Right lobe of liver (tissue), 6 donors: Measurements from ENCODE around the gene PSMB9. TPM values are rescaled to one million over a fixed set of nuclear protein-coding genes. Genes with fewer than 3 reads are reported as not detected.

Experiments
- ATAC-seq, 4 donors: fragments of 200-7000 bp; cut with Tn5 transposase; one replicate each; pipeline ENCODE4 v1.9.1; 2020; ENCODE audit warnings: mild to moderate bottlenecking in 4 of 4, moderate library complexity in 4 of 4
- DNase-seq, 3 donors: peaks; one replicate each; pipeline ENCODE4 v3.0.0-alpha.2; 2020
- H3K27ac ChIP-seq, 3 donors: fragments of 200-600 bp; one replicate each; pipeline ENCODE4 v1.8.0; 2022
- H3K27me3 ChIP-seq, 2 donors: fragments of 200-600 bp; one replicate each; pipeline ENCODE4 v1.8.0; 2022
- H3K36me3 ChIP-seq, 4 donors: fragments of 200-600 bp; sonication (generic) in 1 of 4; one replicate each; pipeline versions ENCODE4 v1.5.1 to v1.8.0; 2017 to 2022; ENCODE audit warnings: control low read depth in 1 of 4
- H3K4me1 ChIP-seq, 4 donors: fragments of 200-600 bp; sonication (generic) in 1 of 4; one replicate each; pipeline versions ENCODE4 v1.5.1 to v1.8.0; 2017 to 2022; ENCODE audit warnings: control low read depth in 1 of 4
- H3K4me3 ChIP-seq, 3 donors: fragments of 200-600 bp; one replicate each; pipeline ENCODE4 v1.8.0; 2022
- H3K9me3 ChIP-seq, 4 donors: fragments of 200-600 bp; sonication (generic) in 1 of 4; one replicate each; pipeline versions ENCODE4 v1.5.1 to v1.8.0; 2017 to 2022; ENCODE audit warnings: control low read depth in 1 of 4
- CTCF ChIP-seq, 4 donors: fragments of 200-600 bp in 3 of 4; fragments of 450-650 bp in 1 of 4; IDR thresholded peaks; one replicate each; pipeline versions ENCODE4 v1.5.1 to v1.8.0; 2016 to 2022; ENCODE audit warnings: antibody characterized with exemption in 4 of 4, mild to moderate bottlenecking in 2 of 4
- POLR2A ChIP-seq: fragments of 450-650 bp; IDR thresholded peaks from one replicate; pipeline ENCODE4 v1.6.1; 2017; ENCODE audit warnings: antibody characterized with exemption, mild to moderate bottlenecking
- WGBS: methylation state at CpG from one replicate; pipeline ENCODE4 v1.1.6; 2018; ENCODE audit warnings: low coverage, low lambda C conversion rate; ENCODE audit not compliant: insufficient coverage; ENCODE audit errors: missing lambda C conversion rate; 5-methylcytosine and 5-hydroxymethylcytosine counted together
- intact Hi-C, 2 donors: fragments of 100-400 bp; cut with DNase I; formaldehyde crosslinking; loops; one replicate each; pipeline versions ENCODE4 v1.11.2 to v1.14.1; 2022
- total RNA-seq, 6 experiments: library from RNA; depleted of rRNA in 2 of 6; stranded (reverse); fragments of >200 nt in 2 of 6; fragmentation: NEBNext Ultra II Directional in 3 of 6; extraction: Animal tissue kit (Norgen Biotek cat#: 25700) in 3 of 6; gene quantifications; one replicate each; pipeline versions ENCODE4 v1.1.0 to v1.2.4, GENCODE V29; 2016 to 2023
- donor health status: DM: no; HTN: yes; CAD: no.
- donor health status: DM: no; HTN: no; CAD: no.
- donor health status: DM: no; HTN: no; CAD: no.
- donor health status: DM: no; HTN: yes; CAD: no.
- donor health status: DM: no; HTN: yes; CAD: no.

Gene PSMB9
- total RNA-seq, 6 experiments from 2014 or later: 7.1 to 33.2 (median 18.0) TPM

DNA sequence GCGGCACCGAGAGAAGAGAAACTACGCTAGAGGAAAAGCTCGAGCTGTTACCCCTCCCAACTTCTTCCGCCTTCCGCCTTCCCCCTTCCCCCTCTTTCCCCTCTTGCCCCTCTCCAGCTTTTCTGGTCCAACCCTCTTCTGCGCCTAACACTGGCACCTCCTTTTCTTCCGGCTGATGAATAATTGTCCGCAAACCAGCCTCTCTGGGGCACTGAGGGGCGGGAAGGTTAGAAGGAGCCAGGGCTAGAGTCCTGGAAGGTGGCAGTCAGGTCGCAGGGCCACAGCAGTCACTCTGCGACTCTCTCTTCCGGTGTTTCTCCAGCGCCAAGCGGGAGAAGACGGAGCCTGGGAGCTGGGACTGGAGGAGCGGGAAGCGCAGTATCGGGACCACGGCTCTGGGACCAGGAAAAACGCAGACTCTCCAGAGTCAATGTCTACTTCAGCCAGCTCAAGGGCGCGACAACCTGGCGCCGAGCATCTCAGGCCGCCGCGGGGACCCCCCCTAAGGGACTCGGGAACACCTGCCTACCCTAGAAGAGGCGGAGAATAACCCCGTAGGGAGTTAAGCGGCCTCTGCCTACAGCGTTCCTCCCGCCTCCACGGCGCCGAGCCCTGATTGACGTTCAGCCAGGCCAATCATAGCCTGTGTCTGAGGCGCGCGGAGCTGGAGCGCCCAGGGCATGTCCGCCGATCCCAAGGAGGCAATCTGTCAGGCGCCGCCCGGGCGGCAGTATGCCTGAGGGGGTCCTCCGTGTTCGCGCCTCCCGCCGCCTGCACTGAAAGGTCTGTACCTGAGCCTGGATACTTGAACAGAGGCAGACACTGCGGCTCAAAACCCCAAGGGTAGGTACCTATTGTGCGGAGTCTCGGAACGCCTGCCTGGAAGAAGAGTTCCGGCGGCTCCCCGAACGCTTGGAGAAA lies 40.4 kb downstream of the PSMB9 start:
- no peaks in the 10 kb centered on the region for H3K9me3 ChIP-seq
- peak; percentile 76 for TF ChIP-seq POLR2A
- TF ChIP-seq CTCF (IDR thresholded peaks at IDR 0.05): no peak
- no peaks in the 10 kb centered on the region for H3K27me3 ChIP-seq
- H3K27ac ChIP-seq: peak overlapping the region; percentile 69 to 88 (median 86)
- H3K36me3 ChIP-seq: no peaks in the 10 kb centered on the region
- H3K4me3 ChIP-seq: peak overlapping the region; percentile 69 to 84 (median 75)
- intact Hi-C loops: no loop called here
- peaks cover 0 to 6% (median 2%) of the 10 kb centered on the region in 4 donors for H3K4me1 ChIP-seq
- 0% methylated on average over 27 of the region's 61 CpGs for WGBS
- ATAC-seq (peak; percentile 100), DNase-seq (peak; percentile 94 to 97 (median 96))

- intact Hi-C loops: no loop called here
- Histone ChIP-seq H3K4me3 (peak overlapping the region; percentile 69 to 84 (median 75)), H3K27ac (peak overlapping the region; percentile 69 to 88 (median 86)), H3K9me3 (no peaks in the 10 kb centered on the region), H3K36me3 (no peaks in the 10 kb centered on the region), H3K27me3 (no peaks in the 10 kb centered on the region), H3K4me1 (peaks cover 0 to 6% (median 2%) of the 10 kb centered on the region in 4 donors)
- no peak for DNase-seq
- TF ChIP-seq POLR2A: no peak
- TF ChIP-seq CTCF (IDR thresholded peaks at IDR 0.05): no peak
- WGBS: 0% methylated on average over 6 of the region's 8 CpGs
- peak; percentile 13 to 23 (median 18) for ATAC-seq
Measured at GRCh38 chr6:32895006-32895345, 41.0 kb downstream of the PSMB9 start.

GRCh38 chr6:32903952-32904351 lies 50.0 kb downstream of the PSMB9 start:
- DNase-seq (no peak), ATAC-seq (no peak)
- H3K36me3 ChIP-seq: no peaks in the 10 kb centered on the region
- TF ChIP-seq POLR2A (no peak), CTCF (IDR thresholded peaks at IDR 0.05) (no peak)
- H3K27me3 ChIP-seq: no peaks in the 10 kb centered on the region
- no peak overlapping the region for H3K4me3 ChIP-seq
- intact Hi-C loops: no loop called here
- no peaks in the 10 kb centered on the region for H3K4me1 ChIP-seq
- no peaks in the 10 kb centered on the region for H3K9me3 ChIP-seq
- H3K27ac ChIP-seq: no peak overlapping the region

- no peaks in the 10 kb centered on the region for H3K27me3 ChIP-seq
- 45% methylated on average over 2 of the region's 2 CpGs for WGBS
- no peak for ATAC-seq
- intact Hi-C loops: no loop called here
- no peaks in the 10 kb centered on the region for H3K9me3 ChIP-seq
- no peaks in the 10 kb centered on the region for H3K4me1 ChIP-seq
- no peak overlapping the region for H3K27ac ChIP-seq
- H3K4me3 ChIP-seq: no peak overlapping the region
- H3K36me3 ChIP-seq: no peaks in the 10 kb centered on the region
- no peak for DNase-seq
- TF ChIP-seq POLR2A (no peak), CTCF (IDR thresholded peaks at IDR 0.05) (no peak)
Measured at GRCh38 chr6:32905078-32905477, 51.1 kb downstream of the PSMB9 start.
